ENCODE measurements around the gene VMP1. TPM values are rescaled to one million over a fixed set of nuclear protein-coding genes. Genes with fewer than 3 reads are reported as not detected.

Gene VMP1
- total and polyA plus RNA-seq, 2 of the 13 experiments (the other 11 are each of a cell fraction or from before 2014, with no cell fraction given), result 186 to 271 TPM

DNA sequence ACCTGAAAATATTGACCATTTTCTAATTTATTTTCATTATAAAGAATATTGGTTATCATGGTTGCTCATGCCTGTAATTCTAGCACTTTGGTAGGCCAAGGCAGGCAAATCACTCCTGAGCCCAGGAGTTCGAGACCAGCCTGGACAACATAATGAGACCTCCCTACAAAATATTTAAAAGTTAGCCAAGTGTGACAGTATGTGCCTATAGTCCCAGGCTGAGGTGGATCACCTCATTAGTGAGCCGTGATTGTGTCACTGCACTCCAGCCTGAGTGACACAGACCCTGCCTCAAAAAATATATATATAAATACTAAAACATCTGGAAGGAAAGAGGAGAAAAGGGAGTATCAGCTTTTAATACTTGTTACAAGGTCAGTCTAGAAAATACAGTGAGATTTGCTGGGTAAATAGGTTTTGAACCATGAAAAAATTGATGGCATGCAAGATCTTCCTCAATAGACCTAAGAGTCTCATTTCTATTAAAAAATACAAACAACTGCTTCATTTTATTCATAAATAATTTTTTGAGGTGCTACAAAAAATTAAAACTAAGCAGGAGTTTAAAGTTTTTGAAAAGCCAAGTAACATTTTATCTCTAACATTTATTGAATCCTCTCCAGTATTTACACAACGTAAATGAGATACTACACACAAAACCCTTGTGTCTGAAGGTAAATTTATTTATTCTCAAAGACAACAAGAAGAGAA is 137.6 kb downstream of the VMP1 start (continued):
- TF ChIP-seq, protein P1, sequence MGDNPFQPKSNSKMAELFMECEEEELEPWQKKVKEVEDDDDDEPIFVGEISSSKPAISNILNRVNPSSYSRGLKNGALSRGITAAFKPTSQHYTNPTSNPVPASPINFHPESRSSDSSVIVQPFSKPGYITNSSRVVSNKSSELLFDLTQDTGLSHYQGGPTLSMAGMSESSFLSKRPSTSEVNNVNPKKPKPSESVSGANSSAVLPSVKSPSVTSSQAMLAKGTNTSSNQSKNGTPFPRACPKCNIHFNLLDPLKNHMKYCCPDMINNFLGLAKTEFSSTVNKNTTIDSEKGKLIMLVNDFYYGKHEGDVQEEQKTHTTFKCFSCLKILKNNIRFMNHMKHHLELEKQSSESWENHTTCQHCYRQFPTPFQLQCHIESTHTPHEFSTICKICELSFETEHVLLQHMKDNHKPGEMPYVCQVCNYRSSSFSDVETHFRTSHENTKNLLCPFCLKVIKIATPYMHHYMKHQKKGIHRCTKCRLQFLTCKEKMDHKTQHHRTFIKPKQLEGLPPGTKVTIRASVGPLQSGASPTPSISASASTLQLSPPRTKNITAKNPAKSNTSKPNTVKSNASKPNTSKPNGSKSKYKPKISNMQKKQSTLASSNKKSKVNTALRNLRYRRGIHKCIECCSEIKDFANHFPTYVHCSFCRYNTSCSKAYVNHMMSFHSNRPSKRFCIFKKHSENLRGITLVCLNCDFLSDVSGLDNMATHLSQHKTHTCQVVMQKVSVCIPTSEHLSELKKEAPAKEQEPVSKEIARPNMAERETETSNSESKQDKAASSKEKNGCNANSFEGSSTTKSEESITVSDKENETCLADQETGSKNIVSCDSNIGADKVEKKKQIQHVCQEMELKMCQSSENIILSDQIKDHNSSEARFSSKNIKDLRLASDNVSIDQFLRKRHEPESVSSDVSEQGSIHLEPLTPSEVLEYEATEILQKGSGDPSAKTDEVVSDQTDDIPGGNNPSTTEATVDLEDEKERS (CRISPR knock-in tag; IDR thresholded peaks at IDR 0.05), result no peak
- TF ChIP-seq CSRNP1 (CRISPR knock-in tag; IDR thresholded peaks at IDR 0.05) (no peak; the same call in 1 of the 2 replicates), ZNF749 (CRISPR knock-in tag; IDR thresholded peaks at IDR 0.05; ENCODE audit: borderline replicate concordance) (no peak), ZFP90 (CRISPR knock-in tag; IDR thresholded peaks at IDR 0.05; ENCODE audit: borderline replicate concordance) (no peak), ZFP82 (CRISPR knock-in tag; IDR thresholded peaks at IDR 0.05; ENCODE audit: borderline replicate concordance) (peak; percentile 3; the same call in 1 of the 2 replicates), SATB2 (CRISPR knock-in tag; IDR thresholded peaks at IDR 0.05) (no peak), BCLAF1 (IDR thresholded peaks at IDR 0.05) (no peak), ZNF775 (CRISPR knock-in tag; IDR thresholded peaks at IDR 0.05; ENCODE audit: borderline replicate concordance) (no peak), SNRNP70 (IDR thresholded peaks at IDR 0.05; ENCODE audit: low read depth, low read length) (peak; percentile 53; the same call in 1 of the 2 replicates), KLF6 (CRISPR knock-in tag; IDR thresholded peaks at IDR 0.05) (no peak), MZF1 (CRISPR knock-in tag; IDR thresholded peaks at IDR 0.05; ENCODE audit: borderline replicate concordance) (no peak), ZNF296 (CRISPR knock-in tag; conservative IDR thresholded peaks at IDR 0.05) (no peak), RFXANK (CRISPR knock-in tag; IDR thresholded peaks at IDR 0.05) (no peak), TAF15 (IDR thresholded peaks at IDR 0.05; ENCODE audit: low read depth, low read length, poor library complexity, severe bottlenecking) (no peak), CBX5 (CRISPR knock-in tag; IDR thresholded peaks at IDR 0.05; ENCODE audit: borderline replicate concordance) (no peak), ARID5B (CRISPR knock-in tag; IDR thresholded peaks at IDR 0.05) (no peak)
- TF ChIP-seq, protein P2, sequence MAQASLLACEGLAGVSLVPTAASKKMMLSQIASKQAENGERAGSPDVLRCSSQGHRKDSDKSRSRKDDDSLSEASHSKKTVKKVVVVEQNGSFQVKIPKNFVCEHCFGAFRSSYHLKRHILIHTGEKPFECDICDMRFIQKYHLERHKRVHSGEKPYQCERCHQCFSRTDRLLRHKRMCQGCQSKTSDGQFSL (CRISPR knock-in tag; IDR thresholded peaks at IDR 0.05), result no peak
